Ascending aorta (tissue), 2 donors: ENCODE measurements around the gene ADAM19. TPM values are rescaled to one million over a fixed set of nuclear protein-coding genes. Genes with fewer than 3 reads are reported as not detected.

ENCODE experiments used
- DNase-seq, 2 donors: peaks; one replicate each; pipeline ENCODE4 v3.0.0-alpha.2; 2019; ENCODE audit warnings: low spot score in 2 of 2
- H3K27ac ChIP-seq, 2 donors: fragments of 200-600 bp; sonication (generic); one replicate each; pipeline ENCODE4 v1.5.1; 2016 to 2017; ENCODE audit warnings: mild to moderate bottlenecking in 1 of 2
- H3K27me3 ChIP-seq: fragments of 200-600 bp; sonication (generic); one replicate; pipeline ENCODE4 v1.5.1; 2017
- H3K36me3 ChIP-seq, 2 donors: fragments of 200-600 bp; sonication (generic); one replicate each; pipeline ENCODE4 v1.5.1; 2016
- H3K4me1 ChIP-seq, 2 donors: fragments of 200-600 bp; sonication (generic); one replicate each; pipeline ENCODE4 v1.5.1; 2016 to 2017; ENCODE audit warnings: mild to moderate bottlenecking in 1 of 2
- H3K4me3 ChIP-seq, 2 donors: fragments of 200-600 bp; sonication (generic); one replicate each; pipeline ENCODE4 v1.5.1; 2016 to 2017; ENCODE audit warnings: mild to moderate bottlenecking in 1 of 2
- H3K9me3 ChIP-seq, 2 donors: fragments of 200-600 bp; sonication (generic); one replicate each; pipeline ENCODE4 v1.5.1; 2016
- CTCF ChIP-seq, 3 experiments: fragments of 200-600 bp in 2 of 3; fragments of 450-650 bp in 1 of 3; sonication (generic) in 2 of 3; IDR thresholded peaks; one replicate each; pipeline ENCODE4 v1.5.1; 2016 to 2019; ENCODE audit warnings: antibody characterized with exemption in 3 of 3, mild to moderate bottlenecking in 1 of 3, moderate library complexity in 1 of 3
- intact Hi-C: fragments of 100-400 bp; cut with DNase I; formaldehyde crosslinking; loops from one replicate; pipeline ENCODE4 v1.15.1; 2023
- total RNA-seq: library from RNA; depleted of rRNA; stranded (reverse); fragments of >200 nt; gene quantifications from one replicate; pipeline ENCODE4 v1.1.0, GENCODE V29; 2016

ADAM19 gene
- total RNA-seq, 1 donor from 2014 or later: 11.7 TPM

GRCh38 chr5:157594257-157594656 is 18.7 kb upstream of the ADAM19 start:
- Histone ChIP-seq H3K4me3 (no peak overlapping the region), H3K9me3 (no peaks in the 10 kb centered on the region), H3K27me3 (no peaks in the 10 kb centered on the region), H3K27ac (no peak overlapping the region), H3K36me3 (no peaks in the 10 kb centered on the region), H3K4me1 (no peaks in the 10 kb centered on the region)
- TF ChIP-seq CTCF (IDR thresholded peaks at IDR 0.05): no peak
- intact Hi-C loops: no loop called here
- DNase-seq: no peak

- Histone ChIP-seq H3K27me3 (no peaks in the 10 kb centered on the region), H3K9me3 (no peaks in the 10 kb centered on the region), H3K4me3 (no peak overlapping the region), H3K4me1 (no peaks in the 10 kb centered on the region), H3K36me3 (no peaks in the 10 kb centered on the region), H3K27ac (no peak overlapping the region)
- intact Hi-C loops: no loop called here
- TF ChIP-seq CTCF (IDR thresholded peaks at IDR 0.05): no peak
- no peak for DNase-seq
Observed at GRCh38 chr5:157593052-157593757, 17.6 kb upstream of the ADAM19 start.

GRCh38 chr5:157592594-157592993 is 17.0 kb upstream of the ADAM19 start:
- no peak for TF ChIP-seq CTCF (IDR thresholded peaks at IDR 0.05)
- Histone ChIP-seq H3K4me3 (no peak overlapping the region), H3K27ac (no peak overlapping the region), H3K27me3 (no peaks in the 10 kb centered on the region), H3K9me3 (no peaks in the 10 kb centered on the region), H3K36me3 (no peaks in the 10 kb centered on the region), H3K4me1 (no peaks in the 10 kb centered on the region)
- no peak for DNase-seq
- intact Hi-C loops: no loop called here

GRCh38 chr5:157590478-157590877 is 14.9 kb upstream of the ADAM19 start:
- no peak for TF ChIP-seq CTCF (IDR thresholded peaks at IDR 0.05)
- intact Hi-C loops: no loop called here
- no peaks in the 10 kb centered on the region for H3K4me1 ChIP-seq
- H3K4me3 ChIP-seq: no peak overlapping the region
- no peak overlapping the region for H3K27ac ChIP-seq
- no peak for DNase-seq
- no peaks in the 10 kb centered on the region for H3K9me3 ChIP-seq
- no peaks in the 10 kb centered on the region for H3K36me3 ChIP-seq
- no peaks in the 10 kb centered on the region for H3K27me3 ChIP-seq

GRCh38 chr5:157584628-157585027 is 9.1 kb upstream of the ADAM19 start:
- no peak overlapping the region for H3K4me3 ChIP-seq
- intact Hi-C loops: no loop called here
- no peaks in the 10 kb centered on the region for H3K9me3 ChIP-seq
- no peaks in the 10 kb centered on the region for H3K36me3 ChIP-seq
- no peaks in the 10 kb centered on the region for H3K27me3 ChIP-seq
- TF ChIP-seq CTCF (IDR thresholded peaks at IDR 0.05): no peak
- H3K4me1 ChIP-seq: no peaks in the 10 kb centered on the region
- no peak overlapping the region for H3K27ac ChIP-seq
- DNase-seq: no peak
